Stimulated activated CD8-positive, alpha-beta memory T cell treated with anti-CD3 and anti-CD28 coated beads, Interleukin-15, amount 100 ng/mL, for 4 hours (primary cell): ENCODE measurements around the gene TRIM37.
"Not testable (repeated sequence)": the region's sequence is repeated elsewhere in the genome, so short reads cannot be mapped to it uniquely, and the experiment has no call there.

Source experiments
- DNase-seq, 2 donors: peaks; one replicate each; pipeline ENCODE4 v3.0.0-alpha.2; 2020; ENCODE audit warnings: low read depth in 2 of 2

TRIM37 gene

DNA sequence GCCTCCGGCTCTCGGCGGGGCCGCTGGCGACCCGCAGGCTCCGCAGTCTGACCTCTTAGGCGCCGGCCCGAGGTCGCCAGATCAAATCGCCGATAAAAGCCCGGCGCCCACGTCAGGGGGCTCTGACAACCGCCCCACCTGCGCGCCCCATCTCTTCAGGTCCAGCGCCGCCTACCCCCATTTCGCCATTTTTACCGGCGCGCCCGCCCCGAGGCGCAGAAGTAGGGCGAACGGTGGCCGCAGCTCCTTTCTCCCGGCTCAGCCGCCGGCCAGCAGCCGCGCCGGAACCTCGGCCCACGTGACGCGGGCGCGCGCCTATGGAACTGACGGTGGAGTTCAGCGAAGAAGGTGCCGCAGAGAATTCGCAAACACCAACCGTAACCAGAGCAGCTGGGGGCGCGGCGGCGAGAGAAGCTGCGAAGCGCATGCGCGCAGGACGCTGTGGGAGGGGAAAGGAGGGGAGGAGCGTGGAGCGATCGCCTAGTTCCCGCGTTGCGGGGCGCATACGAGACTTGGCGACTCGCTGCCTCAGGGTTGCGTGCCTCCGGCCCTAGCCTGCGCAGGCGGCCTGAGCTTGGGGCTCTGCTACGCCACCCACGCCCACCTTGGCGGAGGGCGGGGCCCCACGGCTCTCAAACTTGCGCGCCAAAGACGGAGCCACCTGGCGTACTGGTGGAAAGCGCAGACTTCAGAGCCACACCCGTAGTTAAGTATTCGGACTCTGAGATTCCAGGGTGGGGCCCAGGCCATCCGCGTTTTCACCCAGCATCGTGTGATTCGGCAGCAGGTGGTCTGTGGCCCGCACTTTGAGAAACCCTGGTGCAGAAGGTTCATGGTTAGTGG lies at the start of gene TRIM37:
Gene TRIM37, minus strand, starts transcription at position 418 of the 843 bp plus-strand sequence. CDS start 419 bp downstream, outside the sequence.
- DNase-seq, result peak; percentile 98 to 99

GRCh38 chr17:59155439-59156177 lies 48.9 kb upstream of the TRIM37 start, which contains the start of gene PRR11:
TSS of gene PRR11 (plus strand) at chr17:59155746. CDS start at chr17:59169753, 14,007 bp downstream.
- peak; percentile 75 to 90 for DNase-seq

DNA sequence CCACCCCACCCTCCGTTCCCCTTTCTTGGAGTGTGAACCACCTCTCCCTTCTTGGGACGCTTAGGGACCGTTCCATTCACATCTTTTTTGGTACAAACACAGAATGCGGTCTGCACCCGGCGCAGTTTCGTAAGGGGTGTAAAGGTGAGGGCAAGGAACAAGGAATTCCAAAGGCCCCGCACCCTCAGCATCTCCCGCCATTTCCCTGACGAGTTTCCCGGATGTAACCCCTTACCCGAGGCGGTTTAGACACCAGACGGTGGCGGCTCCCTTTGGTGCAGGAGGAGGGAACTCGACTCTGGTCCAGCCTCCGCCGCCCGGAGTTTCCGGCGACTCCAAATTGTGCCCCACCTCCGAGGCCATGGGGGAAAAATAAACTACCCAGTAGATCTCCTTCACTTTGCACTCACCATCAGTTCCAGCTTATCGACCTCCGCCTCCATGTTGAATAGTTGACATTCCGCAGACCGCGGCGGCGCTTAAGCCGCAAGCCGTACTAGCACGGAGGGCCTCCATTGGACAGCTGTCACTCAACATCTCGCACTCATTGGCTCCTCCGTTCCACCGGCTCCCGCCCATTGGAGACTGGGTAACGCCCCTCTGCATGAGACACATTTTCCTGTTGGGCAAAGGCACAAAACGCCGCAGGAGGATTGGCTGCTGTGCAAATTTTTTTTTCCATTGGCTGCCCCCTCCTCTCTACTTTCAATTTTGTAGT lies 48.2 kb upstream of the TRIM37 start, which contains the start of gene SKA2:
Gene SKA2, minus strand, starts transcription at position 466 of the 718 bp plus-strand sequence. Its CDS starts 23 bp downstream, at position 443.
- peak; percentile 91 to 97 for DNase-seq

- no peak for DNase-seq
Measured at GRCh38 chr17:59154292-59154720, 47.6 kb upstream of the TRIM37 start.

DNA sequence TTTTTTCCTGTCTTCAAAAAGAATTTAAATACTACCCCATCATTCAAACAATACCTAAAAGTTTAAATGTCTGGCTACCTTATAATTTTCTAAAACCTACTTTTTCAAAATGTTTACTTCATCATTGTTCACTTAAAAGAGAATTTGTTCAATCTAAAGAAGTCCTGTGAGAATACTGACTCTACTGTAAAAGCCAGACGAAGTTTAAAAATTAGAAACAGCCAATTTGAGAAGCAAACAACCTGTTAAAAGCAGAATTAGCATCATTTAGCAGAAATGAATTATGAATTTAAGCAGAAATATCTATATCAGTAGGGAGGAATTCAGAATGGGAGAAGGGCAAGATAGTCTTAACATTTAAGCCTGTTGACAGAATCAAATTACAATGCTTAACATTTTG lies 46.2 kb upstream of the TRIM37 start:
- DNase-seq, result no peak

GRCh38 chr17:59151591-59151990 lies 44.9 kb upstream of the TRIM37 start:
- DNase-seq, result no peak

DNA sequence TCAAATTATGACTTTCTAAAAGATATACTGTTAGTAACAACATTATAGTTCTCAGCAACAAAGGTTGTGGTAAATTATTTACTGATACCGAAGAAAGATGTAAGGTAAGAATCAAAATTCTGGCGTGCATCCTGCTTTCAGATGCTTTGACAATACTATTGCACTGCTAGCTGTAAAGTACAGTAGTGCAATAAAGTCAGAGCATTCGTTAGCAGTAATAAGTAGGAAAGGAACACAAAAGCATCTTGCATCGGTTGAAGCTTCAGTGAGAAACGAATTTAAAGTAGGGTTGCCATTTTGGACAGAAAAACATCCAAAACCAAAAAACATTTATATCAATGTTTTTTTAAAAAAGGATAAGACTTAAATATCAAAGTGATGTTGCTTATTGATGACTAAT lies 44.3 kb upstream of the TRIM37 start:
- no peak for DNase-seq

DNA sequence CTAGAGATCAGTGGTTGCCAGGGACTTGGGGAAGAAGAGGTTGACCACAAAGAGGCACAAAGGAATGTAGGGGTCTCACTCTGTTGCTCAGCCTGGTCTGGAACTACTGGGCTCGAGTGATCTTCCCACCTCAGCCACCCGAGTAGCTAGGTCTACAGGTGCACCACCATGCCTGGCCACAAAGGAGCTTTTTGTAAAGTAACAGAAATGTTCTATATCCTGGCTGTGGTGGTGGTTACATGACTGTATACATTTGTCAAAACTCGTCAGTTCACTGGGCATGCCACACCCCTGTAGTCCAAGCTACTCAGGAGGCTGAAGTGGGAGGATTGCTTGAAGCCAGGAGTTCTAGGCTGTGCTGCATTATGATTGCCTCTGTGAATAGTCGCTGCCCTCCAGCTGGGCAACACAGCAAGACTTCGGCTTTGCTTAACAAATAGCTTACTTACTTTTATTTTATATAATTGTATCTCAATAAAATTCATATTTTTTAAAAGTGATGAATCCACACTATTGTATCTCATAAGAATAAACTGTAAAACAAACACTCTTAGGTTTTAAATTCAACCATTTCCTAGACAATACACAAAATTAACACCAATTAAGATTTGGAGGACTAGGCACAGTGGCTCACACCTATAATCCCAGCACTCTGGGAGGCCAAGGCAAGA lies 43.3 kb upstream of the TRIM37 start:
- no peak for DNase-seq

DNA sequence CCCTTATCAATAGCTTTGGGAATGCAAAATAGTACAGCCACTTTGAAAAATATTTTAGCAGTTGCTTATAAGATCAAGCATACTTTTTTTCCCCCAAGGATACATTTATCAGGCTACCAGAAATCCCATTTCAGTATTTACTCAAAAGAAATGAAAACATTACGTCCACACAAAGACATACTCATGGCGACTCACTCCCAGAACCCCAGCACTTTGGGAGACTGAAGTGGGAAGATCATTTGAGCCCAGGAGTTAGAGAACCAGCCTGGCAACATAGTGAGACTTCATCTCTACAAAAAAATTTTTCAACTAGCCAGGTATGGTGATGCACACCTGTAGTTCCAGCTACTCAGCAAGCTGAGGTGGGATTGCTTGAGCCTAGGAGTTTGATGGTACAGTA lies 42.4 kb upstream of the TRIM37 start:
- no peak for DNase-seq

- DNase-seq, result no peak
Measured at GRCh38 chr17:59145571-59146096, 39.0 kb upstream of the TRIM37 start.

DNA sequence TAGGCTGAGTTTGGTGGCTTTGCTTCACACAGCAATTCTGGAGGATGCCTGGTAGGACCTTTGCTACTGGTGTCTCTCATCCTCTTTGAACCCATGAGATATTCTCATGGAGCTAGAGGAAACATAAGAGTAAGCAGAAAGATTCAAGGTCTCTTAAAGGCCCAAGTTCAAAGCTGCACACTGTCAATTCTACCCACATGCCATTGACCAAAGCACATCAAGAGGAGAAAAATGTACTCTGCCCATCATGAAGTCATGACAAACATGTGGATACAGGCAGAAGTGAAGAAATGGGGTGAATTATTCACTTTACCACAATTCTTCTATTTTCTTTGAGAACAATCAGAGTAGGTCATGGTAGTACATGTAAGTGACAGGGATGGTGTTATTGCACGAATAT lies 35.2 kb upstream of the TRIM37 start:
- no peak for DNase-seq

- DNase-seq, result no peak
Measured at GRCh38 chr17:59139939-59140338, 33.3 kb upstream of the TRIM37 start.

- DNase-seq, result not testable (repeated sequence)
Measured at GRCh38 chr17:59138339-59138738, 31.7 kb upstream of the TRIM37 start.

- DNase-seq, result no peak
Measured at GRCh38 chr17:59131131-59131530, 24.5 kb upstream of the TRIM37 start.

DNA sequence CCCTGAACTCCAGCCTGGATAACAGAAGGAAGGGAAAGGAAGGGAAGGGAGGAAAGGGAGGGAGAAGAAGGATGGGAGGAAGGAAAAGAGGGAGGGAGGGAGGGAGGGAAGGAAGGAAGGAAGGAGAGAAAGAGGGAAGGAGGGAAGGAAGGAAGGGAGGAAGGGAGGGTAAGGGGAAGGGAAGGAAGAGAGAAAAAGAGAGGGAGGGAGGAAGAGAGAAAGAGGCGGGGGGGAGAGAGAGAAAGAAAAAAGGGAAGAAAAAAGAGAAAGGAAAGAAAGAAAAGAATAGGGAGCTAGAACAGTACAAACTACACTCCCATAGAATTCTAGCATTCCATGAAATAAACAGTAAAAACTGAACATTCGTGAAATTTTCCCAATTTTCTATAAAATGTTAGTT lies 23.1 kb upstream of the TRIM37 start:
- DNase-seq, result no peak

GRCh38 chr17:59126809-59127417 lies 20.2 kb upstream of the TRIM37 start:
- no peak for DNase-seq

- DNase-seq, result no peak
Measured at GRCh38 chr17:59124665-59125064, 18.0 kb upstream of the TRIM37 start.

DNA sequence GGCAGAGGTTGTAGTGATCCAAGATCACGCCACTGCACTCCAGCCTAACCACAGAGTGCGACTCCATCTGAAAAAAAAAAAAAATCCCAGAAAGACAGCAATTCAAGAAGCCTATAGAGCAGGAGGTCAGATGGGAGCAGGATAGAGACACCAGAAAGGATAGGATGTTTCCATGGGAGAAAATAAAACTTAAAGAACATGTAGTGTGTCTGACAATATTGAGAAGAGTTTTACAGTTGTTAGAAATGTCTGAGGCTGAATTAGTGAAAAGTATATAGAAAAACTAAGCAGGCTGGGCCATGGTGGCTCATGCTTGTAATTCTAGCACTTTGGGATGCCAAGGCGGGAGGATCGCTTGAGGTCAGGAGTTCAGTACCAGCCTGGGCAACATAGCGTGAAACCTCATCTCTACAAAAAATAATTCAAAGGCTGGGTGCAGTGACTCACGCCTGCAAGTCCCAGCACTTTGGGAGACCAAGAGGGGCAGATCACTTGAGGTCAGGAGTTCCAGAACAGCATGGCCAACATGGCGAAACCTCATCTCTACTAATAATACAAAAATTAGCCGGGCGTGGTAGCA lies 15.3 kb upstream of the TRIM37 start:
- DNase-seq, result no peak

GRCh38 chr17:59115474-59115873 lies 8.8 kb upstream of the TRIM37 start:
- DNase-seq, result no peak

- DNase-seq, result no peak
Measured at GRCh38 chr17:59111539-59111938, 4.9 kb upstream of the TRIM37 start.
